H1 (cell line): ENCODE results near the gene ABL1. TPM values are rescaled to one million over a fixed set of nuclear protein-coding genes. Genes with fewer than 3 reads are reported as not detected.

ENCODE experiments used
- CTCF ChIA-PET: fragments of 300-600 bp; sonication (Branson Sonifier 250); formaldehyde crosslinking; loops from one replicate; lab custom pipeline; 2021; ENCODE audit not compliant: partially characterized antibody; lab: Charles Lee
- POLR2A ChIA-PET: fragments of 300-600 bp; sonication (Branson Sonifier 250); formaldehyde crosslinking; loops from one replicate; lab custom pipeline; 2021; ENCODE audit warnings: inconsistent platforms; ENCODE audit not compliant: partially characterized antibody; lab: Charles Lee
- DNase-seq, 2 experiments: peaks; one replicate each; pipeline versions ENCODE4 v3.0.0 to v3.0.0-alpha.2; 2010 to 2022; ENCODE audit warnings: low spot score in 2 of 2, low read depth in 1 of 2, mixed read lengths in 1 of 2
- FAIRE-seq: peaks from 2 replicates; lab custom pipeline; 2011; peaks lifted over from hg19 to GRCh38; lab: Jason Lieb, UNC
- H2AFZ ChIP-seq: 2 replicates; pipeline ENCODE4 v1.8.1; 2012; ENCODE audit warnings: low read length, inconsistent platforms
- H2AK5ac ChIP-seq: 2 replicates; pipeline ENCODE4 v1.6.1; 2013; ENCODE audit warnings: low read depth, low read length
- H2BK120ac ChIP-seq: replicated peaks from 2 replicates; pipeline ENCODE3; 2013; ENCODE audit warnings: low read depth, low read length, inconsistent platforms
- H2BK12ac ChIP-seq: 2 replicates; pipeline ENCODE4 v1.6.1; 2013; ENCODE audit warnings: low read depth, low read length
- H2BK15ac ChIP-seq: 2 replicates; pipeline ENCODE4 v1.6.1; 2013; ENCODE audit warnings: low read length
- H2BK20ac ChIP-seq: 2 replicates; pipeline ENCODE4 v1.6.1; 2013; ENCODE audit warnings: low read length
- H2BK5ac ChIP-seq: 2 replicates; pipeline ENCODE4 v1.6.1; 2013; ENCODE audit warnings: low read depth, low read length
- H3K14ac ChIP-seq: 2 replicates; pipeline ENCODE4 v1.6.1; 2013; ENCODE audit warnings: inconsistent platforms; ENCODE audit not compliant: insufficient read length
- H3K18ac ChIP-seq: 2 replicates; pipeline ENCODE4 v1.6.1; 2013; ENCODE audit warnings: low read length; ENCODE audit errors: extremely low read depth
- H3K23ac ChIP-seq: 2 replicates; pipeline ENCODE4 v1.6.1; 2013; ENCODE audit warnings: inconsistent platforms; ENCODE audit not compliant: insufficient read length
- H3K23me2 ChIP-seq: 2 replicates; pipeline ENCODE4 v1.6.1; 2013; ENCODE audit warnings: low read depth, low read length
- H3K27ac ChIP-seq: 2 replicates; pipeline ENCODE4 v1.6.1; 2011; ENCODE audit warnings: low read depth, low read length, inconsistent platforms
- H3K27me3 ChIP-seq, 4 experiments: replicated peaks in 1 of 4; 1 replicate in 1 of 4; 2 replicates in 3 of 4; pipeline versions ENCODE4 v1.6.1 to v1.8.1; 2011 to 2013; ENCODE audit warnings: low read length in 3 of 4, mild to moderate bottlenecking in 3 of 4, inconsistent platforms in 2 of 4, mixed read lengths in 2 of 4, moderate library complexity in 1 of 4; ENCODE audit not compliant: control insufficient read depth in 3 of 4, insufficient read depth in 3 of 4; ENCODE audit errors: extremely low read depth in 1 of 4
- H3K36me3 ChIP-seq, 4 experiments: 2 replicates each; pipeline versions ENCODE4 v1.6.1 to v1.8.1; 2011 to 2013; ENCODE audit warnings: mild to moderate bottlenecking in 4 of 4, low read length in 3 of 4, moderate library complexity in 2 of 4, control low read depth in 1 of 4, inconsistent platforms in 1 of 4; ENCODE audit not compliant: insufficient read depth in 4 of 4, control insufficient read depth in 2 of 4
- H3K4ac ChIP-seq: replicated peaks from 2 replicates; pipeline ENCODE3; 2013; ENCODE audit warnings: low read length, low read depth, mixed read lengths, inconsistent platforms; ENCODE audit not compliant: insufficient read length
- H3K4me1 ChIP-seq, 4 experiments: replicated peaks in 1 of 4; 1 replicate in 1 of 4; 2 replicates in 3 of 4; pipeline versions ENCODE4 v1.6.1 to v1.8.1; 2011 to 2013; ENCODE audit warnings: low read length in 3 of 4, inconsistent platforms in 2 of 4, mixed read lengths in 1 of 4; ENCODE audit not compliant: insufficient read depth in 4 of 4, control insufficient read depth in 3 of 4
- H3K4me2 ChIP-seq, 2 experiments: 2 replicates each; pipeline versions ENCODE4 v1.6.1 to v1.8.1; 2011 to 2013; ENCODE audit warnings: low read depth in 2 of 2, low read length in 2 of 2, control low read depth in 1 of 2, inconsistent platforms in 1 of 2, mild to moderate bottlenecking in 1 of 2; ENCODE audit not compliant: insufficient read depth in 1 of 2
- H3K4me3 ChIP-seq, 4 experiments: fragments of 200-600, 300-600 bp in 1 of 4; sonication (generic), shearing (Covaris generic), sonication (Bioruptor Twin) in 1 of 4; 2 replicates each; pipeline versions ENCODE4 v1.5.1 to v1.8.1; 2011 to 2016; ENCODE audit warnings: low read length in 4 of 4, low read depth in 3 of 4, control low read depth in 2 of 4, inconsistent platforms in 2 of 4, mild to moderate bottlenecking in 2 of 4, mixed read lengths in 1 of 4, moderate library complexity in 1 of 4; ENCODE audit not compliant: insufficient read depth in 2 of 4; ENCODE audit errors: extremely low read depth in 1 of 4
- H3K56ac ChIP-seq: replicated peaks from 2 replicates; pipeline ENCODE3; 2013; ENCODE audit warnings: low read depth, mild to moderate bottlenecking, mixed read lengths, low read length, inconsistent platforms; ENCODE audit not compliant: insufficient read length
- H3K79me1 ChIP-seq: 2 replicates; pipeline ENCODE4 v1.6.1; 2013; ENCODE audit warnings: low read depth, low read length, control low read depth
- H3K79me2 ChIP-seq, 2 experiments: 2 replicates each; pipeline versions ENCODE4 v1.6.1 to v1.8.1; 2012 to 2013; ENCODE audit warnings: low read length in 2 of 2, mild to moderate bottlenecking in 2 of 2, inconsistent platforms in 1 of 2; ENCODE audit not compliant: insufficient read depth in 2 of 2, control insufficient read depth in 1 of 2
- H3K9ac ChIP-seq, 4 experiments: replicated peaks in 1 of 4; 1 replicate in 1 of 4; 2 replicates in 3 of 4; pipeline versions ENCODE4 v1.6.1 to v1.8.1; 2011 to 2013; ENCODE audit warnings: low read depth in 3 of 4, low read length in 3 of 4, control low read depth in 2 of 4, mild to moderate bottlenecking in 2 of 4, moderate library complexity in 2 of 4, inconsistent platforms in 1 of 4; ENCODE audit errors: extremely low read depth in 1 of 4
- H3K9me3 ChIP-seq, 2 experiments: 2 replicates each; pipeline versions ENCODE4 v1.6.1 to v1.8.1; 2012 to 2013; ENCODE audit warnings: mild to moderate bottlenecking in 2 of 2, moderate library complexity in 2 of 2, control low read depth in 1 of 2, inconsistent platforms in 1 of 2, low read depth in 1 of 2, low read length in 1 of 2, mixed read lengths in 1 of 2; ENCODE audit not compliant: insufficient read depth in 2 of 2
- H4K20me1 ChIP-seq, 2 experiments: replicated peaks in 1 of 2; 2 replicates each; pipeline versions ENCODE3 to v1.8.1; 2011 to 2013; ENCODE audit warnings: inconsistent platforms in 2 of 2, low read length in 2 of 2, mild to moderate bottlenecking in 1 of 2; ENCODE audit not compliant: insufficient read depth in 2 of 2, control insufficient read depth in 1 of 2
- H4K5ac ChIP-seq: 2 replicates; pipeline ENCODE4 v1.6.1; 2013; ENCODE audit warnings: low read length, low read depth, mixed read lengths, inconsistent platforms; ENCODE audit not compliant: insufficient read length
- H4K8ac ChIP-seq: 2 replicates; pipeline ENCODE4 v1.8.0; 2013; ENCODE audit warnings: mild to moderate bottlenecking, moderate library complexity, low read length, inconsistent platforms; ENCODE audit not compliant: insufficient read depth; ENCODE audit errors: extremely low read depth
- H4K91ac ChIP-seq: replicated peaks from 2 replicates; pipeline ENCODE3; 2013; ENCODE audit warnings: low read length, mixed read lengths, inconsistent platforms; ENCODE audit not compliant: insufficient read length
- GABPA ChIP-seq: IDR thresholded peaks from 2 replicates; pipeline ENCODE4 v1.6.1; 2011; ENCODE audit warnings: mild to moderate bottlenecking, low read length, moderate library complexity, borderline replicate concordance; ENCODE audit not compliant: insufficient read depth
- WGBS, 2 experiments: shearing (Covaris generic) in 1 of 2; methylation state at CpG; one replicate each; pipeline versions ENCODE4 v1.1.6 to v1.1.7; 2013 to 2015; ENCODE audit warnings: low lambda C conversion rate in 2 of 2, mixed read lengths in 2 of 2, inconsistent platforms in 1 of 2, low coverage in 1 of 2, missing lambda C conversion rate in 1 of 2; ENCODE audit not compliant: insufficient replicate concordance in 2 of 2, insufficient coverage in 1 of 2, insufficient read length in 1 of 2; ENCODE audit errors: extremely low coverage in 1 of 2, missing lambda C conversion rate in 1 of 2; 5-methylcytosine and 5-hydroxymethylcytosine counted together
- polyA plus RNA-seq, 7 experiments: library from polyadenylated mRNA; depleted of rRNA in 3 of 7; stranded (reverse) in 5 of 7; unstranded in 2 of 7; fragments of >200 nt in 5 of 7; fragments of 200-250 nt in 2 of 7; gene quantifications; 1 replicate in 5 of 7; 2 replicates in 1 of 7; 4 replicates in 1 of 7; pipeline versions ENCODE4 v1.2.1 to v1.2.3, GENCODE V29; 2011 to 2013; ENCODE audit warnings: missing spikeins in 2 of 7, mixed read lengths in 2 of 7
- total RNA-seq: library from RNA; stranded (reverse); fragmentation: NEBNext Ultra II Directional; extraction: Animal tissue kit (Norgen Biotek cat#: 25700); gene quantifications from 2 replicates; pipeline ENCODE4 v1.2.1, GENCODE V29; 2021

The ABL1 gene
- total and polyA plus RNA-seq, 2 of the 8 experiments (the other 6 are each of a cell fraction or from before 2014, with no cell fraction given): 35.3 to 104 TPM

GRCh38 chr9:130846487-130847305 is 11.6 kb downstream of the ABL1 start:
- 79% methylated on average over 12 of the region's 12 CpGs; no CpG with 5 or more reads in 1 of the 2 experiments for WGBS, 2 experiments
- Histone ChIP-seq H3K23me2 (no peaks in the 10 kb centered on the region; the same call in 1 of the 2 replicates), H3K14ac (no peak overlapping the region), H3K4me2 (peak overlapping the region in 1 of 2 experiments; percentile 33; a peak in 1 of 4 replicates), H2BK120ac (no peak overlapping the region), H3K36me3 (no peaks in the 10 kb centered on the region), H4K91ac (no peak overlapping the region), H3K9ac (no peak overlapping the region), H3K4ac (no peak overlapping the region), H3K79me2 (peaks cover 23 to 93% of the 10 kb centered on the region in 2 experiments), H3K27me3 (no peaks in the 10 kb centered on the region), H2AFZ (no peak overlapping the region), H2BK20ac (peak overlapping the region; percentile 43; the same call in 1 of the 2 replicates), H4K20me1 (peaks cover 0 to 14% of the 10 kb centered on the region in 2 experiments), H4K8ac (no peak overlapping the region), H3K9me3 (no peaks in the 10 kb centered on the region), H2BK15ac (no peak overlapping the region), H4K5ac (no peak overlapping the region), H3K4me1 (peaks cover 4 to 26% (median 17%) of the 10 kb centered on the region in 4 experiments), H3K4me3 (no peak overlapping the region), H2BK12ac (no peak overlapping the region), H2BK5ac (no peak overlapping the region), H2AK5ac (no peak overlapping the region), H3K56ac (no peak overlapping the region), H3K23ac (no peak overlapping the region), H3K79me1 (peaks cover 14% of the 10 kb centered on the region), H3K27ac (peak overlapping the region; percentile 62)
- CTCF ChIA-PET: interaction anchor here (1.3 to 3.3 kb wide), 8 partner anchors 8 to 145 kb away, joined by 3 to 16 read pairs (median 6); no protein-coding TSS in a partner anchor
- FAIRE-seq: no peak
- DNase-seq: no peak
- POLR2A ChIA-PET: interaction anchor here (1.0 to 2.5 kb wide), 2 partner anchors 12 to 20 kb away, joined by 3 to 8 read pairs; no protein-coding TSS in a partner anchor
- TF ChIP-seq GABPA: no peak
- TF ChIP-seq, all 59 proteins: peak for 0
- no peak overlapping the region for H3K18ac ChIP-seq
